GM12878 (cell line): Measurements from ENCODE around the gene KIF21B. TPM values are rescaled to one million over a fixed set of nuclear protein-coding genes. Genes with fewer than 3 reads are reported as not detected.

Source experiments
- ATF7 ChIP-seq: fragments of 450-650 bp; IDR thresholded peaks from 2 replicates; pipeline ENCODE4 v1.6.1; 2016; ENCODE audit warnings: low read depth, mild to moderate bottlenecking
- BCL3 ChIP-seq: IDR thresholded peaks from 2 replicates; pipeline ENCODE4 v1.6.1; 2011; ENCODE audit warnings: borderline replicate concordance, low read depth, mild to moderate bottlenecking, moderate library complexity, low read length; ENCODE audit not compliant: insufficient read depth, poor library complexity, severe bottlenecking
- CBFB ChIP-seq: IDR thresholded peaks from 2 replicates; pipeline ENCODE4 v1.6.1; 2016; ENCODE audit warnings: antibody characterized with exemption, low read depth
- EGR1 ChIP-seq, 2 experiments: IDR thresholded peaks; 1 replicate in 1 of 2; 2 replicates in 1 of 2; pipeline ENCODE4 v1.6.1; 2011 to 2012; ENCODE audit warnings: low read depth in 2 of 2, low read length in 2 of 2, borderline replicate concordance in 1 of 2, mild to moderate bottlenecking in 1 of 2, moderate library complexity in 1 of 2
- MTA3 ChIP-seq: IDR thresholded peaks from 2 replicates; pipeline ENCODE4 v1.6.1; 2012; ENCODE audit warnings: low read length, inconsistent platforms, borderline replicate concordance
- NFIC ChIP-seq: IDR thresholded peaks from 2 replicates; pipeline ENCODE4 v1.6.1; 2012; ENCODE audit warnings: low read depth, mild to moderate bottlenecking, inconsistent platforms, low read length, moderate library complexity
- NRF1 ChIP-seq: conservative IDR thresholded peaks from 2 replicates; pipeline ENCODE4 v1.6.1; 2011; ENCODE audit warnings: mild to moderate bottlenecking, low read depth, low read length, improper control_type of control experiment
- REST ChIP-seq: IDR thresholded peaks from 2 replicates; pipeline ENCODE4 v1.6.1; 2012; ENCODE audit warnings: mild to moderate bottlenecking, low read depth, low read length
- RFX5 ChIP-seq: IDR thresholded peaks from 2 replicates; pipeline ENCODE4 v1.6.1; 2011; ENCODE audit warnings: low read depth, low read length, improper control_type of control experiment
- SRF ChIP-seq, 2 experiments: IDR thresholded peaks; 2 replicates each; pipeline ENCODE4 v1.6.1; 2011; ENCODE audit warnings: low read depth in 2 of 2, low read length in 2 of 2, mild to moderate bottlenecking in 1 of 2, moderate library complexity in 1 of 2
- SUPT20H ChIP-seq: IDR thresholded peaks from 2 replicates; pipeline ENCODE4 v1.6.1; 2011; ENCODE audit warnings: low read depth, mild to moderate bottlenecking, low read length, moderate library complexity, borderline replicate concordance; ENCODE audit not compliant: control insufficient read depth
- ZBTB4 ChIP-seq: fragments of 450-650 bp; formaldehyde crosslinking; IDR thresholded peaks from 2 replicates; pipeline ENCODE4 v1.4.0; 2022; ENCODE audit warnings: mild to moderate bottlenecking, moderate library complexity
- ZNF207 ChIP-seq: fragments of 450-650 bp; IDR thresholded peaks from 2 replicates; pipeline ENCODE4 v1.6.1; 2014; ENCODE audit warnings: antibody characterized with exemption, mild to moderate bottlenecking, borderline replicate concordance
- ZNF217 ChIP-seq: fragments of 450-650 bp; IDR thresholded peaks from 2 replicates; pipeline ENCODE4 v1.6.1; 2017; ENCODE audit warnings: antibody characterized with exemption, mild to moderate bottlenecking
- ZNF687 ChIP-seq: fragments of 450-650 bp; IDR thresholded peaks from 2 replicates; pipeline ENCODE4 v1.6.1; 2017; ENCODE audit warnings: mild to moderate bottlenecking, moderate library complexity
- ZZZ3 ChIP-seq: IDR thresholded peaks from 2 replicates; pipeline ENCODE4 v1.6.1; 2011; ENCODE audit warnings: low read depth; ENCODE audit not compliant: control insufficient read depth, insufficient read length
- polyA plus RNA-seq, 11 experiments: library from polyadenylated mRNA; depleted of rRNA in 4 of 11; unstranded in 6 of 11; stranded (reverse) in 5 of 11; fragments of >200 nt; fragmentation: Nextera tagmentation in 4 of 11; fragmentation: Illumina TruSeq in 1 of 11; extraction: Ambion mirVana in 4 of 11; extraction: Trizol in 1 of 11; gene quantifications; 1 replicate in 1 of 11; 2 replicates in 10 of 11; pipeline versions ENCODE4 v1.2.1 to v1.2.3, GENCODE V29; 2011 to 2016; ENCODE audit warnings: inconsistent platforms in 2 of 11, missing spikeins in 2 of 11, low read depth in 1 of 11
- total RNA-seq, 4 experiments: library from RNA; depleted of rRNA in 3 of 4; stranded (reverse); fragments of >200 nt in 3 of 4; fragmentation: Illumina TruSeq in 1 of 4; extraction: Trizol in 1 of 4; gene quantifications; 2 replicates each; pipeline versions ENCODE4 v1.2.1 to v1.2.3, GENCODE V29; 2013 to 2021

KIF21B gene
- total and polyA plus RNA-seq, 10 of the 15 experiments (the other 5 are each of a cell fraction or from before 2014, with no cell fraction given), result 2.3 to 47.7 (median 12.6) TPM

- no peak for TF ChIP-seq SUPT20H
- TF ChIP-seq CBFB, result peak; percentile 93
- TF ChIP-seq SRF (IDR thresholded peaks at IDR 0.05; ENCODE audit: low read depth in 2 of 2, low read length in 2 of 2), result no peak
- peak; percentile 34 for TF ChIP-seq BCL3
- TF ChIP-seq ZBTB4 (CRISPR knock-in tag), result no peak
- TF ChIP-seq NRF1, result no peak
- no peak for TF ChIP-seq ZNF217
- no peak; the same call in 1 of the 2 replicates for TF ChIP-seq MTA3
- no peak for TF ChIP-seq ZZZ3
- peak; percentile 88; the same call in 1 of the 2 replicates for TF ChIP-seq ZNF207
- no peak for TF ChIP-seq REST
- peak; percentile 61; the same call in 1 of the 2 replicates for TF ChIP-seq NFIC
- TF ChIP-seq ATF7, result peak; percentile 91
- TF ChIP-seq ZNF687, result peak; percentile 87
- TF ChIP-seq RFX5, result no peak; the same call in 1 of the 2 replicates
- no peak for TF ChIP-seq EGR1 (IDR thresholded peaks at IDR 0.05; ENCODE audit: borderline replicate concordance in 1 of 2, low read depth in 2 of 2, low read length in 2 of 2)
Observed at GRCh38 chr1:200969726-200970561, 53.6 kb downstream of the KIF21B start (continued).
